Iris pigment epithelial cell (primary cell): ENCODE measurements around the gene ANKRD34A.

ENCODE experiments used
- DNase-seq: peaks from one replicate; pipeline ENCODE4 v3.0.0-alpha.2; 2011; ENCODE audit warnings: low read depth

The ANKRD34A gene

GRCh38 chr1:145965119-145965744, 857 bp upstream of the ANKRD34A start:
- DNase-seq = no peak

- DNase-seq = peak; percentile 45
Measured at GRCh38 chr1:145963265-145964019, 933 bp downstream of the ANKRD34A start.

DNA sequence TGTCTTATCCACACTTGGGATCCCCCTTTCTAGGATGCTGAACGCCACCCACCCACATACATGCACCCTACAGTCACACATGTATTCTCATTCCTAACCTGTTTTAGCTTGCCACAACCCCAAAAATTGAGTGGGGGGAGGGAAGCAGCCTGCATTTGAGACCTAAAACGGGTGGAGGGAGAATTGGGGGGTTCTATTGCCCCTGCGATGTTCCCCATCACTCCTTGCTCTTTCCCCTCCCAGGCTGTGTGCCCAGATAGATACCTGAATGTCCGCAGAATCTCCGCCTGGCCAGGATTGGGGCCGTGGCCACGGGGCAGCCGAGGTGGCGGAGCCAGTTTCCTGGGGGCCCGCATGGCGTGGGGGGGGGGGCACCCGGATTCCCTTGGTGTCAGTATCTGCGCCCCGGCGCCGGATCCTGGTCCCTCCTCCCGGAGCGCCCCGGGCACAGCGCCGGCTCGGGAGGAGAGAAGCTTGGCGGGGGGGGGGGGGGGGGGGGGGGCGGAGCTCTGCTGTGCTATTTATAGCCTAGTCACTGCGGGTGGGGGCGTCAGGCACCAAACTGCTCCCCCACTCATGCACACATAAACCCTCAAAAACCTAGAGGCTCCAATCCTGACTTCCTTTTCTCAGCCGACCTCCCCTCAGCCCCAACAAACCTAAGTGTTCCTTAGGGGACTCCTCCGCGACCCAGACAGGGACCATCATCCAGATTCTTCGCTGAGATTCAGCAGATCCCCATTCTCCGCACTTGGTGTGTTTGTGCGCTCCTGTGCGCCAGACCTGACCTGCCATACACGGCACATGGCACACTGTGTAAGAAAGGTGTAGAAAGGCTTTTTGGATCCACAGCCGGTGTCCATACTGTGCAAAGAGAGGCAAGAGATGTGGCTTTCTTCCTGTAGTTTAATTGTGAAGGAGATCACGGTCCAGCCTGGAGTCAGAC, 1.9 kb downstream of the ANKRD34A start:
- DNase-seq = no peak

GRCh38 chr1:145961425-145962156, 2.8 kb downstream of the ANKRD34A start:
- no peak for DNase-seq

- DNase-seq = no peak
Measured at GRCh38 chr1:145961109-145961424, 3.3 kb downstream of the ANKRD34A start.

GRCh38 chr1:145960468-145961108, 3.8 kb downstream of the ANKRD34A start:
- peak; percentile 63 for DNase-seq

- DNase-seq = no peak
Measured at GRCh38 chr1:145959957-145960467, 4.4 kb downstream of the ANKRD34A start.

DNA sequence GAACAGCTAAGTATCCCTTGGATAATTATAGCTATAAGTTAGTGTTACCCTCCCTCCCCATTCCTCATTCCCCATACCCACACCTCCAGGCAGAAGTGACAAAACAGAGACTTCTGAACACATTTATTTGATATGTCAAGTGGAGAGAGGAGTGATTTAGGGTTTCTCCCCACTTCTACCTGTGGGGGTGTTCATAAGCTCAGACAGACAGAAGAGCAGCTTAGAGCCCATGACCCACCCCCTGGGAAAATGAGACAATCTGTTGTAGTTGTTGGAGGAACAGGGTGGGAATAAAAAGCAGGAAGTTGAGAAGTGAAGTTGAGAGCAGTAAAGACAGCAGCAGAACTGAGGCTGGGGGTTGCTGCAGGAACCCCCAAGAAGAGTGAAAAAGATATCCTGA, 5.0 kb downstream of the ANKRD34A start:
- DNase-seq = no peak

- no peak for DNase-seq
Measured at GRCh38 chr1:145958734-145959133, 5.6 kb downstream of the ANKRD34A start.

DNA sequence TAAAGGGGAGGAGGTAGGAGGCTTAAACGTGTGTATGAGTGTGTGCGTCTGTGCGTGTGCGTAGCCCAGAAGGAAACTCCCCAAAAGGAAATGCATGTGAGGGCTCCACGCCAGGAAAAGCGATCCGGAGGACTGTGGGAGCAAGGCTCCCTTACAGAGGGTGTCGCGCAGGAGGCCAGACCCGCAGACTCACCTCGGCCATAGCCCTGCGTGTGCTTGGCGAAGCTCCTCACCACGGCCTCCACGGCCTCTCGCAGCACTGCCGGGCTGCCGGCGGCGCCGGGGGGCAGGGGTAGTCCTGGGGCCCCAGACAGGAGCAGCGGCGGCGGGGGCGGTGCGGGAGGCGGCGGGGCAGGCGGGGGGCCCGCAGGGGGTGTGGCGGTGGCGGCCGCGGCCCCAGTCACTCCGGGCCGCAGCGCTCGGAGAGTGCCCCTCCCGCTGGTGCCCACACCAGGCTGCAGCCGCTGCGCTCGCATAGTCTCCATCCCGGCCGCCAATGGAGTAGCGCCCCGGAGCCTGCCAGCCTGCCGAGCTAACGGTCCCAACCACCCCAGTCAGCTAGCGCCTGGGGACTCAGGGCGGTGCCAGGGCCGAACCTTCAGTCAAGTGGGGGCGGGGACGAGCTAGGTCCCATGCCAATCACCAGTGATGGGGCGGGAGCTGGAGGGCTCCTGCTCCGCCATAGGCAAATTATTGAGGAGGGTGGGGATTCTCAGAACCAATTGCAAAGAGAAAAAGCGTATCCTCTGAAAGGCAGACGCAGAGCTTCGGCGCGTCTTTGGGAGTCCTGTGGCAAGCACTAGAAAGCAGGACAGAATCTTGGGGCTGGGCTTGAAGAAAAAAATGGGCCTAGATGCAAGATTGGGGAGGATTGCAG, 6.7 kb downstream of the ANKRD34A start, which contains the start of gene LIX1L:
LIX1L (minus strand) TSS at position 575 of the 877 bp plus-strand sequence; CDS start at position 485, 90 bp downstream.
- peak; percentile 98 for DNase-seq

DNA sequence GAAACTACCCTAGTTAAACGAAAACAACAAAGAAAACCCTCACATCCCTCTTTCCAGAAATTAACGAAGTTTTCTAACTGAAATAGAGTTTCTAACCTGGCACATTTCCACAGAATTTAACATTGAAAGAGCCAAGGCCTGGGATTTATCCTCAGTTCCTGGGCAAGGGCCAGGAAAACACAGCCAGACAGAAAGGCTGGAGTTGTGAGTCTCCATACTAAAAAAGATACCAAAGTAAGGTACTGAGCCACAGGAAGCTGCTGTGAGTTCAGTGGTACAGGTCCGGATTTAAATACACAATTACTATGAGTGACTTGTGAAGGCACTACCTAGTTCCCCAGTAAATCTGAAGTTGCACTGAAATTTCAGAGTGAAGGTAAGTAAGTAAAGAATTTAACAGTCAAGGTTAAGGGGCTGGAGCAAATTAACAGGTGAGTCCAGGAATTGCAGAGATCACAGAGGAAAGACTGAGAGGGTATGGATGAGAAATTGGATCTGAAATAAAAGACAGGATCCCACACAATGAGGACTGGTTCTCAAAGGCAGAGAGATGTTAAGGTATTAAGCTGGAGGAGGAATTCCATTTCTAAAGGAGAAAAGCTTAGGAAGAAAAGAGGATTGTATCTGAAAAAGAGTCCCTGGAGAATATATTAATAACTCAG, 7.5 kb downstream of the ANKRD34A start:
- DNase-seq = no peak

DNA sequence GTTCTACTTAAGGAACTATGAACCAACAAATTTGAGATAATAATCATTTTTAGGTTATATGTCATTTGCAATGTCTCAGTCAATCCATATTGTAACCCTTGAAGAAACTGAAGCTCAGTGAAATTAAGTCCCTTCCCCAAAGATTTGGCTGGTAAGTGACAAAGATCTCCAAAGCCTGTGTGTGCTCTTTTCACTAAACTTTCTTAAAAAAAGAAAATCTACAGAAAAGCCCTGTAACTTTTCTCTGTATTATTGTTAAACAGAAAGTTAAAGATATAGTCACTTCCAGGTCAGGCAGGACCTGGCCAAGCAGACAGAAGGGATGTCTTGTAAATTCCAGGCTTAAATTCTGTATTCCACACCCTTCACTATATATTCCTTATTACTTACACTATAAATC, 8.0 kb downstream of the ANKRD34A start:
- no peak for DNase-seq

GRCh38 chr1:145955436-145955835, 8.9 kb downstream of the ANKRD34A start:
- DNase-seq = no peak

- DNase-seq = no peak
Measured at GRCh38 chr1:145953861-145954260, 10.5 kb downstream of the ANKRD34A start.

GRCh38 chr1:145952903-145953302, 11.5 kb downstream of the ANKRD34A start:
- no peak for DNase-seq

DNA sequence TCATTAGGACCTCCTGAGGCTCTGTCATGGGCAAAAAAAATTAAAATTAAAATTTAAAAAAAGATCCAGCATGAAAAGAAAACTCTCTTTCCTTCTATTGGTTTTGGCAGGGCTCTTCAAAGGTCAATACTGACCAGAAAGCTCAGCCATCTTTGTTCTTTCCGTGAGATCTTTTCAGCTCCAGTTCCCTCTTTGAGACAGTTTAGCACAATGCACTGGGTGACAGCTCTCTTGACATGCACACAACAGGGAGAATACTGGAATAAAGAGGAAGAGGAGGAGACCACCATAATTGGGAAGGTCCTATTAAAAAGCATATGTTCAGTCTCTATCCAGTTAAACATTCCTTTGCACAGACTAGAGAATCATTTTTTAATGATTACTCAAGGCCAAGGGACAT, 12.8 kb downstream of the ANKRD34A start:
- no peak for DNase-seq

DNA sequence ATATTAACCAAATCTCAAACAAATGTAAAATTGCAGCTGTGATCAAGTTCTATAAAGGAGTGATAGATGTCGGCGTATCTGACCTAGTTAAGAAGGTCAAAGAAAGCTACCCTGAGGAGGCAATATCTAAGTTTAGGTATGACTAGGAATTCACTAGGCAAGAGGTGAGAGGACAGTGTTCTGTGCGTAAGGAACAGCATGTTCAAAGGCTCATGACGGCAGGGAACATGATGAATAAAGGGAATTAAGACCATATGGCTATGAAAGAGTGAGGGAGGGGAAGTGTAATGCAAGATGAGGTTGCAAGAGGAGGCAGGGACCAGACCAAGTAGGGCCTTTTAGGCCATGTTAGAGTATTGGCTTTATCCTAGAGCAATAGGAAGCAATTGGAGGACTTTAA, 15.2 kb downstream of the ANKRD34A start:
- DNase-seq = peak; percentile 50

DNA sequence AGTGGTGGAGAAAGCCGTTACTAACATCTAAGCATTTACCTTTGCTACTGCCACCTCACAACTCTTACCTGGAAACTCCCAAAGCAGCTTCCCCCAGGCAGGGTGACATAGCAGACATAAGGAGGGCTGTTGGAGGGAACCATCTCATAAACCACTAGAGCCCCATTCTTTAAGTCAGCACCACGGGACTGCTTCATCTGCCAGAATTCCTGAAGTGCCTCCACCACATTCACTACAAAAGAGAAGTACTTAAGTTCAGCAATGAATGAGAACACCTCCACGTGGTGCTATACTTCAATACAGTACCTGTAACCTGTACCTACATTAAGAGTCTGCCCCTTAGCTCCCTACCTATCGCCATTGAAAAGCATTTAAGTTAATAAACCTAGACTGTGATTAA, 16.8 kb downstream of the ANKRD34A start:
- DNase-seq = no peak

- no peak for DNase-seq
Measured at GRCh38 chr1:145946477-145946986, 17.8 kb downstream of the ANKRD34A start.
